GM21447 (cell line): ENCODE measurements around the gene FBXO33.
"Not testable (repeated sequence)": the region's sequence is repeated elsewhere in the genome, so short reads cannot be mapped to it uniquely, and the experiment has no call there.

Experiments used
- ATAC-seq: cut with Tn5 transposase; IDR thresholded peaks from one replicate; pipeline ENCODE4 v1.9.1; 2021; ENCODE audit not compliant: unreplicated experiment

The FBXO33 gene

DNA sequence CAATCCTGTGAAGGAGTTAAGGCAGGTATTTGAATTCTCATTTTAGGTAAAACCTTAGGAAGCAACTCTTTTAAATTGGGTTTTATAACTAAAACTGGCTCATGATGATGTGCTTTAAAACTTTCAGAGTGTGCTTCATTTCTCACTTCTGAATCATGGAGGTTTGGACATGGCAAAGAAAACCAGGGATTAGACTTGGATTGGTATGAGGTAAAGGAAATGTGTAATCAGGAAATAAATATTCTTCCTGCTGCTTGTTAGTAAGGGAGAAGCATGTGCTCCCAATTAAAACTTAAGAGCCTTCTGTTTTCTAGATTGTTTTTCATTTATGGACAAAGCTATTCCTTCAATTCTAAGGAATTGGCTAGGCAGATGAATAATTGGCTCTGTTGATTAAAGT, 57.4 kb downstream of the FBXO33 start:
- ATAC-seq: no peak

DNA sequence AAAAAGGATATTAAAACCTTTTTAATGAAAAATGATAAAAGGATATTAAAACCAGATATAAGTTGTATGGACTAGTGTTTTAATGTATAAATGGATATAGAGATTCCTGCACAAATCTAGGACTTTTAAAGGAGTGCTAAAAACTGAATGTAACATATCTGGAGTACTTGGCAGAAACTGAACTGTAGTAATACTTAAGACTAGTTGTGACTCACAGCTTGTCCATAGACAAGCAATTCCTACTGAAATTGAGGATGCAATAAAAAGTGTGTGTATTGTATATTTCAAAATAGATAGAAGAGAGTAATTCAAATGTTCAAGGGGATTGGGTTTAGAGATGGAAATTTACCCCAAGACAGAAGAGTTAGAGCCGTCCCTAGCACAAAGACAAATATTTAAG, 59.6 kb downstream of the FBXO33 start:
- no peak for ATAC-seq

GRCh38 chr14:39370415-39370814, 61.8 kb downstream of the FBXO33 start:
- no peak for ATAC-seq

DNA sequence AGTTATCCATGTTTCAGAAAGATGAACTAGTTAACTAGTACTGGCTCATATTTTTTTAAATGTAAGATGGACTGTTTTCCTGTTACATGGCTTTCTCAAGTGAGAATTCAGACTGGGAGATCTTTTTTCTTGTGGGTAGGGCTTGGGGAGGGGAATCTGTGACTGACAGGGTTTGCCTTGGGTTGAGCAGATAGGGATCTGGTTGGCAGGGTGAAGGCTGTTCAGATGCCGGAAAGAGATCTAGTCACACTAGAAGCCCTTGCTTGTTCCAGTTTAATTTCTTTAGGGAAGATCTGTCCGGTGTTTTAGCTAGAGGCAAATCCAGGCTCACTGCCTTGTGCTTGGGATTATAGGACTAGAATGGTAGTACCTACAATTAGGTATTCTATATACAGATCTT, 63.2 kb downstream of the FBXO33 start:
- no peak for ATAC-seq

DNA sequence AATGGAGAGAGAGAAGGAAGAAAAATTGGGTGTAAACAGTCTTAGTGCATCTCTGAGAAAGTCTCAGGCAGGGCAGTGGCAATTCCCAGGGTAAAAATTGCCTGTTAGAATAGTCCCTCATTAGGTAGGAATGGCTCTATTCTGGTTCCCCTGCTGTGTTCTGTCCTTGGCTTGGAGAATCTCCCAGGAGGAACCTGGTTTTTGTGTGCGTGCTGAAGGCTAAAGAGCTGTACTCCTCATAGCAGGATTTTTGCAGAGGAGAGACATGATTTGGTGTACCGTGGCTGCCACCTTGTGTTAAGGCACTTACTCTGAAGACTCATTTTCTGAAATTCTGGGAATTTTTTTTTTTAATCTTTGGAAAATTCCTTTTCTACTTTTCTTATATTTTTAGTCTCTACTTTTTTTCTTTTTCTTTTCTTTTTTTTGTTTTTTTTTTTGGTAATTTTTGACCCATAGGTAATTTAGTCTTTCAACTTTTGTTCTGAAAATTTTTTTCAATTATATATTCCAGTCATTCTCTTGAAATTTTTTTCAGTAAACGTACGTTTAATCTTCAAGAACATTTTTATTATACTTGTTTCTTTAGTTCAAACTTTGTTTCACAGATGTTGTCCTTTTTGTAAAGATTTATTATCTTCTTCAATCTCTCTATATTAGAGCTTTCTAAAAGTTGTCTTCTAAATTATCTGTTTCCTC, 63.8 kb downstream of the FBXO33 start:
- no peak for ATAC-seq

DNA sequence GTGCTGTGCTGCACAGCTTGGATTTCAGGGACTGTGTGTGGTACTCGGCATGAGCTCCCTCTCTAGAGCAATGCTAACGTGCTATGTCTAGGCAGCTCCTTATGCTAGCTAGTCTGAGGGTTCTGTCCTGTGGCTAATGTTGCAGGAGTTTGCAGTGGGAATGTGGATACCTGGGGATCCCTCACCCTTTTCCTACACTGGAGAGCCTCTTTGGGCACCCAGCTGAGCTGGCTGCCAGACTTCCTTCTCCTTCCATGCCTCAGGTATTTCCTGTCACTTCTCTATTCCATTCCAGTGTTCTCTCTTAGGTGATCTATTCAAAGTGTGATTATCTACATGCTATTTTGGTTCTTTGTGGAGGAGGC, 64.9 kb downstream of the FBXO33 start:
- ATAC-seq: no peak

DNA sequence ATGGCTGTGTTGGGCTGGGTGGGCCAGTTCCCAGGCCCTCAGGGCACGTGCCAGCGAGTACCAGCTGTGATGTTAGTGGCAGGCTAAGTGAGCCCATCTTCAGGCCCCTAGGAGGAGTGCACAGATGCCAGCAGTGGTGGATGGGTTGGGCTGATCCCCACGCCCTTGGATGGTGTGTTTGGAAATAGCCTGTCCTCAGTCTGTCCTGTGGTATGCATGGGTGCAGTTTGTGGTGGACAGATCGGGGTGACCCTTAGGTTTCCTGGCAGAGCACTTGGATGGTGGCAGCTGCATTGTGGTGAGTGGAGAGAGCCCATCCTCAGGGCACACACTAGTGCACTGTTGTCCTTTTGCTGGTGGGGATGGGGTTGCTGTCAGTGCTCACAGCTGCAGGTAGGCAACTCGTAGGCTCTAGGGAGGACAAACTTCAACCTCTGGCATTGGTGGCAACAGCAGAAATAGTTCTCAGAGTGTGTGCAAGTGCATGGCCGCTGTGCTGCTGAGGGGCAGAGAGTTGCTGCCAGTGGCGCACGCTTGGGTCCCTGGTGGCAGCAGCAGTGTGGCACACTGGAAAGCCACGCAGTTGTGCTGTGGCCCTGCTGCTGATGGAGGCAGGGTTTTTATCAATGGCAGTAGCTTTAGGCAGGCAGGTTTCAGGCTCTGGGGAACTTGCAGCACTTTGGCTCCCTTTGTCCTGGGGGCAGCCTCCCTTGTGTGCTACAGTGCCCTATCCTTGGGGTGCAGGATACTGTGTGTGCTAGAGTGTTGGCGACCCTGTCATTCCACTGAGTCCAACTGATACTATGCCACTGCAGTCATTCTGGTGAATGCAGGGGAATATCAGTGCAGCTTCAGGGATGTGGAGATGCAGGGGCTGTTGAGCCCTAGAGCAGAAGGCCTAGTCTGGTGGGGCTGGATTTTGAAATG, 65.5 kb downstream of the FBXO33 start:
- ATAC-seq: no peak

DNA sequence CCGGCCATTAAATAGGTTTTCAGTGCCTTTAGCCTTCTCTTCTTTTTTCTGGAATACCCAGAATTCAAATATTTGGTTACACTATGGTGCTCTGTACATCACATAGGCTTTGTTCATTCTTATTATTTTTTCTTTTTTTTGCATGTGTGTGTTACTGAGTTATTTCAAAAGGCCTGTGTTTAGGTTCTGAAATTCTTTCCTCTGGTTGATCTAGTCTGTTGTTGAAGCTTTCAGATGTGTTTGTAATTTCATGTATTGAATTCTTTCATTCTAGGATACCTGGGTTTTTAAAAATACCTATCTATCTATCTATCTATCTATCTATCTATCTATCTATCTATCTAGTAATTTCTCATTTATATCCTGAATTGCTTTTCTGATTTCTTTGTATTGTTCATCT, 66.9 kb downstream of the FBXO33 start:
- no peak for ATAC-seq

DNA sequence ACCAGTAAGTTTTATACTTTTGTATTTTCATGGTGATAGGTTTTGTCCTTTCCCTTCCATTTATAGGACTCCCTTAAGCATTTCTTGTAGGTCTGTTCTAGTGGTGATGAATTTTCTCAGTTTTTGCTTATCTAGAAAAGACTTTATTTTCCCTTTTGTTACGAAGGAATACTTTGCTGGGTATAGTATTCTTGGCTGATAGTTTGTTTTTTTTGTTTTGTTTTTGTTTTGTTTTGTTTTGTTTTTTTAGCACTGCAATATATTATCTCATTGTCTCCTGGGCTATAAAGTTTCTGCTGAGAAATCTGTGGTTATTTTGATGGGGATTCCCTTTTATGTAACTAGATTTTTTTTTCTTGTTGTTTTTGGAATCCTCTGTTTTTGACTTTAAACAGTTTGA, 67.7 kb downstream of the FBXO33 start:
- no peak for ATAC-seq

- not testable (repeated sequence) for ATAC-seq
Measured at GRCh38 chr14:39361556-39361955, 70.7 kb downstream of the FBXO33 start.

DNA sequence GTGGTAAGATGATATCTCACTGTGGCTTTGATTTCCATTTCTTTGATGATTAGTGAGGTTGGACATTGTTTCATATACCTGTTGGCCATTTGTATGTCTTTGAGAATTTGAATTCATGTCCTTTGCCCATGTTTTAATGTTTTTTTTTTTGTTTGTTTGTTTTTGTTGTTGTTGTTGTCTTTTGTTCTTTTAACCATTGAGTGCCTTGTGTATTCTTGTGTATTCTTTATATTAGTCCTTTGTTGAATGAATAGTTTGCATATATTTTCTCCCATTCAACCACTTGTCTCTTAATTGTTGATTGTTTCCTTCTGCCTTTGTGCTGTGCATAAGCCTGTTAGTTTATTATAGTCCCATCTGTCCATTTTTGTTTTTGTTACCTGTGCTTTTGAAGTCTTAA, 71.9 kb downstream of the FBXO33 start:
- no peak for ATAC-seq

GRCh38 chr14:39359069-39359468, 73.2 kb downstream of the FBXO33 start:
- not testable (repeated sequence) for ATAC-seq

DNA sequence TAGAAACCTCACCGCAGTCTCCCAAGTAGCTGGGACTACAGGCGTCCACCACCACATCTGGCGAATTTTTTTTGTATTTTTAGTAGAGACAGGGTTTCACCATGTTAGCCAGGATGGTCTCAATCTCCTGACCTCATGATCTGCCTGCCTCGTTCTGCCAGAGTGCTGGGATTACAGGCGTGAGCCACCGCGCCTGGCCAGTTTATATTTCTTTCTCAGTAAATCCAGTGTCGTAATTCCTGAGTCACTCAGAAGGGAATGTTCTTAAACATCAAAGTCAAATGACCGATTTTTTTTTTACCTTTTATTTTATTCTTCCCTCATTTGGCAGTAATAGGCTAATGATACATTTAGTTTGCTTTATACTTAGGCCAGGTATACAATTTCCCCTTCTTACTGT, 80.5 kb downstream of the FBXO33 start:
- ATAC-seq: no peak

DNA sequence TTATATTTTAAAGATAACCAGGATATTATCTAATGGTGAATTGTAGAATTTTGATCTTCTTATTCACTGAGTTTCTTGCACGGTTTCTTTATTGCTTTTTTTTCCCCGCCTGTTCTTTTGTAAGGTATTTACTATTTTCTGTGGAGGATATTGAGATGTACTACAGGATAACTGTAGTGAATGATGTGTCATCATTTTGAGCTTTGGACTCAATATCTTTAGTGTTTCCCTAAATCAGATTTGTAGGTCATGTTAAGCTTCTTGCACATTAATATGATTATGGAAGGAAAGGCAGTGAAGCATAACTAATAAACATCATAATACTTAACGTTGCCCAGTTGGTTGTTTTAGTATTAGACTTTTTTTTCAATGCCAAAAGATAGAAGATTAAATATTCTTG, 81.4 kb downstream of the FBXO33 start:
- no peak for ATAC-seq
